Bronchial epithelial cell (primary cell): ENCODE data around the gene MEOX2. TPM values are rescaled to one million over a fixed set of nuclear protein-coding genes. Genes with fewer than 3 reads are reported as not detected.

Experiments
- DNase-seq: peaks from one replicate; pipeline ENCODE4 v3.0.0-alpha.2; 2010; ENCODE audit warnings: low read depth
- FAIRE-seq: peaks from 2 replicates; lab custom pipeline; 2011; peaks lifted over from hg19 to GRCh38; lab: Jason Lieb, UNC
- H3K27me3 ChIP-seq: 2 replicates; pipeline ENCODE4 v1.5.1; 2011; ENCODE audit warnings: low read length; ENCODE audit not compliant: control insufficient read depth, insufficient read depth
- H3K36me3 ChIP-seq: 2 replicates; pipeline ENCODE4 v1.5.1; 2011; ENCODE audit warnings: low read length; ENCODE audit not compliant: control insufficient read depth, insufficient read depth
- H3K4me3 ChIP-seq: 2 replicates; pipeline ENCODE4 v1.5.1; 2011; ENCODE audit warnings: mild to moderate bottlenecking, low read depth, low read length, control low read depth
- CTCF ChIP-seq: IDR thresholded peaks from 2 replicates; pipeline ENCODE4 v1.5.1; 2011; ENCODE audit warnings: mild to moderate bottlenecking, moderate library complexity, low read length, control low read depth, inconsistent platforms; ENCODE audit not compliant: insufficient read depth, severe bottlenecking
- total RNA-seq: library from RNA; depleted of rRNA; stranded (reverse); fragments of >200 nt; gene quantifications from 2 replicates; pipeline ENCODE4 v1.2.1, GENCODE V29; 2014

MEOX2 gene
- total RNA-seq, 1 donor from 2014 or later: not detected

- TF ChIP-seq CTCF: no peak
- no peak for FAIRE-seq
- no peaks in the 10 kb centered on the region for H3K27me3 ChIP-seq
- H3K4me3 ChIP-seq: no peak overlapping the region
- H3K36me3 ChIP-seq: no peaks in the 10 kb centered on the region
- DNase-seq: no peak
These were observed 86.2 kb downstream of the MEOX2 start for GRCh38 chr7:15600298-15600697.

- TF ChIP-seq CTCF: no peak
- FAIRE-seq (no peak), DNase-seq (peak; percentile 37)
- Histone ChIP-seq H3K4me3 (no peak overlapping the region), H3K36me3 (no peaks in the 10 kb centered on the region), H3K27me3 (no peaks in the 10 kb centered on the region)
These were observed 92.0 kb downstream of the MEOX2 start for GRCh38 chr7:15594461-15594860.

DNA sequence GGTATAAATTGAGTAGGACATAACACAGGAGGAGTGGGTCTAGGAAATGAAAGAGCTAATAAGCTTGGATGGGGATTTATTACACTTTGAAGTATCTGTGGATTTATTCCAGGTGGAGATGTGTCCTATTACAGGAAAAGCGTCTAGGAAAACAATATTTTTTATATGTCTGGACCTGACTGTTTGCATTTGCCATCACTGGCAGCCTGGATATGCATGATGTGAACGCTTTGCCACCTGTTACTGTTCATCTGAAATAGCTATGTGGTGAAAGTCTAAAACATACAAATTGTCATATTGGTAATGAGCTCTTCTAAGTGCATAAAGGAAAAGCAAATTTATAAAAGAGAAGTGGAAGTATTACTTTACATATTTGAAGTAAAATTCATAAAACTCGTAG, 93.1 kb downstream of the MEOX2 start:
- DNase-seq: no peak
- FAIRE-seq: no peak
- H3K4me3 ChIP-seq: no peak overlapping the region
- H3K27me3 ChIP-seq: no peaks in the 10 kb centered on the region
- no peaks in the 10 kb centered on the region for H3K36me3 ChIP-seq
- TF ChIP-seq CTCF: no peak

DNA sequence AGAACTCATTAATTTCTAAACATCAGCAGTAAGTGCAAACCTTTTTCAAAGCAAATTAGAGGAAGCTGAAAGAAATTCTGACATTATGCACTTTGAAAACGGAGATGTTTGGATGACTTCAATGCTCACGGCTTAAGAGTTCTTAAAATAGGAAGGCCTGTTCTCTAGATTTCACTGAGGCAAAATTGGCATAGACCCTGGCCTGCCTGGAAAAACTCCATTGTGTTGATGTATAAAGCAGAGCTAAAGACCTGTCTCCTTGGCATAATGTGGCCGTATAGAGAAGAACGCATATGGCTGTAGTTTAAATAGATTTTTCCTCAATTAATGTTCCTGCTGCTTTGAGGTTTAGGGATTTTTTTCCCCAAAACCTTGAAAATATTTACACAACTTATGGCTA, 100.2 kb downstream of the MEOX2 start:
- no peak overlapping the region for H3K4me3 ChIP-seq
- no peaks in the 10 kb centered on the region for H3K36me3 ChIP-seq
- H3K27me3 ChIP-seq: no peaks in the 10 kb centered on the region
- no peak for DNase-seq
- FAIRE-seq: no peak
- TF ChIP-seq CTCF: no peak

DNA sequence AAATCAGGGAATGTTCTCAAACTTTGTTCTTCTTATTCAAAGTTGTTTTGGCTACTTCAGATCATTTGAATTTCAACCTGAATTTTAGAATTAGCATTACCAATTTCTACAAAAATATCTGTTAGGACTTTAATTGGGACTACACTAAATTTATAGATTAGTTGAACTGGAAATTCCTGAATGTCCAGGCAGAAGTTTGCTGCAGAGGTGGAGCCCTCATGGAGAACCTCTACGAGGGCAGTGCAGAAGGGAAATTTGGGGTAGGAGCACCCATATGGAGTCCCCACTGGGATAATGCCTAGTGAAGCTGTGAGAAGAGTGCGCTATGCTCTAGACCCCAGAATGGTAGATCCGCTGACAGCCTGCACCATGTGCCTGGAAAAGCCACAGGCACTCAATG, 101.9 kb downstream of the MEOX2 start:
- DNase-seq (no peak), FAIRE-seq (no peak)
- Histone ChIP-seq H3K27me3 (no peaks in the 10 kb centered on the region), H3K4me3 (no peak overlapping the region), H3K36me3 (no peaks in the 10 kb centered on the region)
- no peak for TF ChIP-seq CTCF

DNA sequence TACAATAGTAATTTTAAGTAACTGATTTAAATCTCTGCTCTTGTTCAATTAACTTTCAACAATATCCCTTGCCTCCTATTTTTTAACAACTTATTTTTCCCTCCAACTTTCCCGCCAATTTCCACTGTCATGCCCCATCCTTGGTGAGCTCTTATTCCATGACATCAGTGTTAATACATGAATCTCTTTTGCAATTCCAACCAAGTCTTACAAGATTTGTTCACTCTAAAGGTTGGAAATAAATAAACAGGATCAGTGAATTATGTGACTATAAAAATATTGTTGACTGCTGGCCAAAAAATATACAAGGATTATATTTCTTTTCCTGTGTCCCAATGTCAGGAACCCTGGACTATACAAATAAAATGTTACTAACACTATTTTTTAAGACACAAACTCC, 103.7 kb downstream of the MEOX2 start:
- DNase-seq (no peak), FAIRE-seq (no peak)
- TF ChIP-seq CTCF: no peak
- H3K27me3 ChIP-seq: no peaks in the 10 kb centered on the region
- H3K4me3 ChIP-seq: no peak overlapping the region
- no peaks in the 10 kb centered on the region for H3K36me3 ChIP-seq
